ENCODE measurements around the gene DMXL2. TPM values are rescaled to one million over a fixed set of nuclear protein-coding genes. Genes with fewer than 3 reads are reported as not detected.

Gene DMXL2
- total and polyA plus RNA-seq, 9 of the 15 experiments (the other 6 are each of a cell fraction or from before 2014, with no cell fraction given) = 9.3 to 57.7 (median 30.7) TPM

- Histone ChIP-seq H3K4me1 (replicated peaks in 1 of 2; ENCODE audit: control insufficient read depth in 2 of 2, insufficient read depth in 2 of 2, low read length in 2 of 2) (no peaks in the 10 kb centered on the region), H3K9me1 (ENCODE audit: control insufficient read depth, insufficient read depth, low read length) (no peaks in the 10 kb centered on the region), H3K79me2 (ENCODE audit: control insufficient read depth, insufficient read depth, low read length) (no peaks in the 10 kb centered on the region), H3K4me3 (no peak overlapping the region), H3K4me2 (ENCODE audit: insufficient read depth, low read length) (no peak overlapping the region), H3K36me3 (ENCODE audit: control insufficient read depth, insufficient read depth, low read length) (peaks cover 58% of the 10 kb centered on the region), H4K20me1 (replicated peaks; ENCODE audit: control insufficient read depth, insufficient read depth, low read length) (no peaks in the 10 kb centered on the region), H3K27ac (ENCODE audit: extremely low read depth, low read depth, low read length) (no peak overlapping the region), H3K9me3 (replicated peaks; ENCODE audit: control insufficient read depth, insufficient read depth, low read depth, low read length) (no peaks in the 10 kb centered on the region), H3K27me3 (ENCODE audit: control insufficient read depth in 2 of 2, insufficient read depth in 2 of 2, low read length in 2 of 2) (no peaks in the 10 kb centered on the region), H3K9ac (ENCODE audit: insufficient read depth in 1 of 2, low read depth in 2 of 2, low read length in 2 of 2) (no peak overlapping the region), H2AFZ (ENCODE audit: low read depth, low read length) (no peak overlapping the region)
- DNase-seq (ENCODE audit: extremely low read depth in 1 of 4, low spot score in 3 of 4) = no peak
- intact Hi-C loops (cut with micrococcal nuclease) = no loop called here
- BruUV-seq (replicated peaks) = TSS peak; percentile 22
- no peak for FAIRE-seq
- in situ Hi-C loops (cut with MboI) = no loop called here
- CTCF ChIA-PET (ENCODE audit: low intra/inter-chr PET ratio) = no interaction called here
- no peak for ATAC-seq
- TF ChIP-seq HDAC6 (IDR thresholded peaks at IDR 0.05; ENCODE audit: low read depth, low read length) = no peak
- TF ChIP-seq KAT2B (IDR thresholded peaks at IDR 0.05; ENCODE audit: low read depth, low read length) = no peak
- no peak for TF ChIP-seq BDP1 (IDR thresholded peaks at IDR 0.05; ENCODE audit: insufficient read depth, insufficient read length)
- TF ChIP-seq ZNF766 (CRISPR knock-in tag; conservative IDR thresholded peaks at IDR 0.05) = no peak
- no peak for TF ChIP-seq E2F3 (CRISPR knock-in tag; IDR thresholded peaks at IDR 0.05)
- TF ChIP-seq TRIM28 (IDR thresholded peaks at IDR 0.05) = no peak
- no peak for TF ChIP-seq KHSRP (IDR thresholded peaks at IDR 0.05)
- no peak for TF ChIP-seq DLX4 (CRISPR knock-in tag; IDR thresholded peaks at IDR 0.05)
- TF ChIP-seq ETS1 (conservative IDR thresholded peaks at IDR 0.05; ENCODE audit: control insufficient read depth, low read depth, low read length) = no peak
- TF ChIP-seq MCM5 (IDR thresholded peaks at IDR 0.05; ENCODE audit: low read depth) = no peak
- TF ChIP-seq MXI1 (IDR thresholded peaks at IDR 0.05; ENCODE audit: low read depth, low read length) = no peak
- TF ChIP-seq GTF2B (IDR thresholded peaks at IDR 0.05; ENCODE audit: extremely low read depth, insufficient read length) = no peak
- TF ChIP-seq GABPA (tag; conservative IDR thresholded peaks at IDR 0.05; ENCODE audit: low read depth) = no peak
- TF ChIP-seq TBP (optimal IDR thresholded peaks at IDR 0.05; ENCODE audit: low read depth, low read length) = no peak
- TF ChIP-seq HOMEZ (CRISPR knock-in tag; IDR thresholded peaks at IDR 0.05) = no peak
- no peak for TF ChIP-seq PML (IDR thresholded peaks at IDR 0.05; ENCODE audit: low read length)
- TF ChIP-seq ZNF24 (IDR thresholded peaks at IDR 0.05) = no peak
- no peak for TF ChIP-seq KDM2B (CRISPR knock-in tag; IDR thresholded peaks at IDR 0.05)
- POLR2A ChIA-PET = interaction anchor here (1.6 kb wide), 1 partner anchor 23 kb away, joined by 5 read pairs; no protein-coding TSS in a partner anchor
- 73% methylated on average over 4 of the region's 4 CpGs for WGBS (ENCODE audit: insufficient coverage, low coverage, missing lambda C conversion rate)
Observed at GRCh38 chr15:51447855-51448621, 174.5 kb downstream of the DMXL2 start.
